GM12801 (cell line): Measurements from ENCODE around the gene ABCA10.

Experiments used
- CTCF ChIP-seq: IDR thresholded peaks from one replicate; pipeline ENCODE4 v1.5.1; 2011; ENCODE audit warnings: control low read depth; ENCODE audit not compliant: insufficient read length; ENCODE audit errors: extremely low read depth

ABCA10 gene

GRCh38 chr17:69130627-69131296, 97.9 kb downstream of the ABCA10 start:
- no peak for TF ChIP-seq CTCF

GRCh38 chr17:69123626-69124025, 105.0 kb downstream of the ABCA10 start:
- no peak for TF ChIP-seq CTCF

GRCh38 chr17:69122065-69122464, 106.6 kb downstream of the ABCA10 start:
- TF ChIP-seq CTCF, result no peak

- TF ChIP-seq CTCF, result no peak
Observed at GRCh38 chr17:69117855-69118784, 110.5 kb downstream of the ABCA10 start.

- TF ChIP-seq CTCF, result no peak
Observed at GRCh38 chr17:69111794-69112193, 116.8 kb downstream of the ABCA10 start.

- no peak for TF ChIP-seq CTCF
Observed at GRCh38 chr17:69105907-69106730, 122.5 kb downstream of the ABCA10 start.
